Measurements from ENCODE around the gene MYT1.
"Not testable (repeated sequence)": the region's sequence is repeated elsewhere in the genome, so short reads cannot be mapped to it uniquely, and the experiment has no call there.

The MYT1 gene

GRCh38 chr20:64133951-64134407 lies 30.3 kb upstream of the MYT1 start:
- H3K4me3 Mint-ChIP-seq, result no peak overlapping the region
- no peaks in the 10 kb centered on the region for H3K9me3 Mint-ChIP-seq (ENCODE audit: low read depth)
- no peaks in the 10 kb centered on the region for H3K36me3 Mint-ChIP-seq
- H3K4me1 Mint-ChIP-seq (ENCODE audit: low read depth), result no peaks in the 10 kb centered on the region
- H3K27ac Mint-ChIP-seq, result no peak overlapping the region
- H3K27me3 Mint-ChIP-seq, result peaks cover 9% of the 10 kb centered on the region

- H3K36me3 Mint-ChIP-seq; H3K4me1 Mint-ChIP-seq (ENCODE audit: low read depth); H3K9me3 Mint-ChIP-seq (ENCODE audit: low read depth); H3K27me3 Mint-ChIP-seq; H3K4me3 Mint-ChIP-seq; H3K27ac Mint-ChIP-seq: not testable (repeated sequence)
Observed at GRCh38 chr20:64134744-64135143, 29.5 kb upstream of the MYT1 start.

GRCh38 chr20:64136004-64136710 lies 28.1 kb upstream of the MYT1 start:
- no peaks in the 10 kb centered on the region for H3K4me1 Mint-ChIP-seq (ENCODE audit: low read depth)

DNA sequence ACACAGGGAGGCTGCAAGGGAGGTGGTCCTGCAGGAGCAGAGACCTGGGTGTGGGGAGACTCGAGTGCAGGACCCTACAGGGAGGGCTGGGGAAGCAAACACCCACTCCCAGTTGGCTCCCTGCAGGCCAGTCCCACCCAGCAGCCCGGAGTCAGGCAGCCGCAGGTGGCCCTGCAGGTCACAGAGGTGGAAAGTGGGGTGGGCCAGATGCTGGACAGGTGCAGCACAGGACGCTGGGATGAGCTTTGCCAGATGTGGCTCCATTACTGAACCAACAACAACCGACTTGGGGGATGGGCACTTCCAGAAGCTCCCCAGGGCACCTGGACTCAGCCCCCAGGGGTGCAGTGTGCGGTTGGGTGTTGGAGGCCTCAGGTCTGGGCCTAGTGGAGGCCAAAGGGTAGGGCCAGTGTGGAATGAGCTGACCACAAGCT lies 26.6 kb upstream of the MYT1 start:
- Mint-ChIP-seq H3K36me3 (no peaks in the 10 kb centered on the region), H3K27ac (no peak overlapping the region), H3K4me3 (no peak overlapping the region), H3K4me1 (ENCODE audit: low read depth) (no peaks in the 10 kb centered on the region), H3K9me3 (ENCODE audit: low read depth) (no peaks in the 10 kb centered on the region), H3K27me3 (peaks cover 7% of the 10 kb centered on the region)

More at GRCh38 chr20:64136004-64136710, 28.1 kb upstream of the MYT1 start:
- H3K36me3 Mint-ChIP-seq, result no peaks in the 10 kb centered on the region
- H3K9me3 Mint-ChIP-seq (ENCODE audit: low read depth), result no peaks in the 10 kb centered on the region
- peaks cover 5% of the 10 kb centered on the region for H3K27me3 Mint-ChIP-seq
- H3K27ac Mint-ChIP-seq, result no peak overlapping the region
- no peak overlapping the region for H3K4me3 Mint-ChIP-seq

DNA sequence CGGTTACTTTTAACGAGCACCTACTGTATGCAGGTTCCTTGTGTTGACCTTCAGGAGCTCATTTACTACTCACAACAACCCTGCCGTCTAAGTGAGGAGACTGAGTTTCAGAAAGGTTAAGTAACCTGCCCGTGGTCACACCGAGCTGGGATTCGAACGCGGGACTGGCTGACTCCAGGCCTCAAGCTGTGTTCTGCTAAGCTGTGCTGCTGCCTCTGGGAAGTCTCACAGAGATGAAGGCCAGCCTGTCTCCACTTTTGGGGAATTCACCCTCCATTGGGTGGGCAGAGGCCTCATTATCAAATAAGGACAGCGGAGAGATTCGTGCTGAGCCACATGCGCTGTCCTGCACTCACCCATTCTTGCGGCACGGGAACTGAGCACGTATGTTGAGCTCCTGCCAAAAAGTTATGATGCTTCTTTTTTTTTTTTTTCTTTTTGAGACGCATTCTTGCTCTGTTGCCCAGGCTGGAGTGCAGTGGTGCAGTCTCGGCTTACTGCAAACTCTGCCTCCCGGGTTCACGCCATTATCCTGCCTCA lies 25.9 kb upstream of the MYT1 start:
- no peaks in the 10 kb centered on the region for H3K4me1 Mint-ChIP-seq (ENCODE audit: low read depth)
- no peak overlapping the region for H3K4me3 Mint-ChIP-seq
- no peaks in the 10 kb centered on the region for H3K36me3 Mint-ChIP-seq
- H3K9me3 Mint-ChIP-seq (ENCODE audit: low read depth), result no peaks in the 10 kb centered on the region
- no peak overlapping the region for H3K27ac Mint-ChIP-seq
- peaks cover 7% of the 10 kb centered on the region for H3K27me3 Mint-ChIP-seq

- Mint-ChIP-seq H3K27ac (no peak overlapping the region), H3K9me3 (ENCODE audit: low read depth) (peaks cover 3% of the 10 kb centered on the region)
Observed at GRCh38 chr20:64139199-64140060, 24.8 kb upstream of the MYT1 start.

GRCh38 chr20:64140061-64140931 lies 24.0 kb upstream of the MYT1 start:
- Mint-ChIP-seq H3K9me3 (ENCODE audit: low read depth) (peaks cover 5% of the 10 kb centered on the region), H3K36me3 (peaks cover 2% of the 10 kb centered on the region), H3K4me3 (no peak overlapping the region), H3K27ac (no peak overlapping the region), H3K4me1 (ENCODE audit: low read depth) (no peaks in the 10 kb centered on the region), H3K27me3 (peaks cover 8% of the 10 kb centered on the region)

More at GRCh38 chr20:64139199-64140060, 24.8 kb upstream of the MYT1 start:
- Mint-ChIP-seq H3K4me3 (no peak overlapping the region), H3K27me3 (peaks cover 8% of the 10 kb centered on the region), H3K36me3 (peaks cover 2% of the 10 kb centered on the region), H3K4me1 (ENCODE audit: low read depth) (no peaks in the 10 kb centered on the region)

GRCh38 chr20:64140956-64141355 lies 23.3 kb upstream of the MYT1 start:
- Mint-ChIP-seq H3K4me1 (ENCODE audit: low read depth) (no peaks in the 10 kb centered on the region), H3K36me3 (peaks cover 2% of the 10 kb centered on the region), H3K9me3 (ENCODE audit: low read depth) (peaks cover 5% of the 10 kb centered on the region), H3K4me3 (no peak overlapping the region), H3K27me3 (peaks cover 8% of the 10 kb centered on the region), H3K27ac (no peak overlapping the region)

GRCh38 chr20:64142590-64142989 lies 21.7 kb upstream of the MYT1 start:
- peaks cover 2% of the 10 kb centered on the region for H3K36me3 Mint-ChIP-seq
- H3K4me3 Mint-ChIP-seq, result no peak overlapping the region
- no peak overlapping the region for H3K27ac Mint-ChIP-seq
- no peaks in the 10 kb centered on the region for H3K4me1 Mint-ChIP-seq (ENCODE audit: low read depth)
- peaks cover 5% of the 10 kb centered on the region for H3K9me3 Mint-ChIP-seq (ENCODE audit: low read depth)
- H3K27me3 Mint-ChIP-seq, result peaks cover 8% of the 10 kb centered on the region

GRCh38 chr20:64143018-64143801 lies 21.0 kb upstream of the MYT1 start:
- no peaks in the 10 kb centered on the region for H3K4me1 Mint-ChIP-seq (ENCODE audit: low read depth)
- no peak overlapping the region for H3K4me3 Mint-ChIP-seq
- H3K27ac Mint-ChIP-seq, result no peak overlapping the region

DNA sequence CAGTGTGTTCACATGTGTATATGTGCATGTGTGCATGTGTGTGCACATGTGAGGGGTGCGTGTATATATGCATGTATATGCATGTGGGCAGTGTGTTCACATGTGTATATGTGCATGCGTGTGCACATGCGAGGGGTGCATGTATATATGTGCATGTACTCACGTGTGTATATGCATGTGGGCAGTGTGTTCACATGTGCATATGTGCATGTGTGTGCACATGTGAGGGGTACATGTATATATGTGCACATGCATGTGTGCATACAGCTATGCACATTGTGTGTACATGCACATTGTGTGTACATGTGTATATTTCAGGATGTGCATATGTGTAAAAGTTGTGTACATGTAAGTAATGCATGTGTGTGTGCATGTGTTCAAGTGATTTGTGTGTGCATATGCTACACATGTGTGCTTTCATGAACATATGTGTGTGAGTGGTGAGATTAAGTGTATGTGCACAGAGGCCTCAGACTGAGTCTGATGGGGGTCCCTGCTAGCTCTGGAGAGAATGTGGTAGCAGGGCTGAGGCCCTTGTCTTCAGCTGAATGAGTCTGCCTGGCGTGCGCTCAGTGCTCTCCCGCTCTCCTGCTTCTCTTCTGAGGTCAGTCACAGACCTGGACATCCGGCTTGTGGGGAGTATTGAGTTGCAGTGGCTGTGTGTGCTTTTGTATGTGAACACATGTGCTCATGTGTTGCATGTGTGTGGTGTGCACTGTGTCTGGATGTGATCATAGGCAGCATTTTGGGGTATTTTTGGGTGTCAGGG lies 19.9 kb upstream of the MYT1 start:
- H3K27me3 Mint-ChIP-seq, result peaks cover 8% of the 10 kb centered on the region
- H3K4me1 Mint-ChIP-seq (ENCODE audit: low read depth), result no peaks in the 10 kb centered on the region
- H3K9me3 Mint-ChIP-seq (ENCODE audit: low read depth), result peaks cover 5% of the 10 kb centered on the region
- no peak overlapping the region for H3K4me3 Mint-ChIP-seq
- H3K36me3 Mint-ChIP-seq, result peaks cover 2% of the 10 kb centered on the region
- H3K27ac Mint-ChIP-seq, result no peak overlapping the region

More at GRCh38 chr20:64143018-64143801, 21.0 kb upstream of the MYT1 start:
- peaks cover 2% of the 10 kb centered on the region for H3K36me3 Mint-ChIP-seq
- peaks cover 5% of the 10 kb centered on the region for H3K9me3 Mint-ChIP-seq (ENCODE audit: low read depth)
- peaks cover 8% of the 10 kb centered on the region for H3K27me3 Mint-ChIP-seq

- no peak overlapping the region for H3K4me3 Mint-ChIP-seq
- H3K27ac Mint-ChIP-seq, result no peak overlapping the region
- no peaks in the 10 kb centered on the region for H3K4me1 Mint-ChIP-seq (ENCODE audit: low read depth)
- peaks cover 8% of the 10 kb centered on the region for H3K27me3 Mint-ChIP-seq
- H3K36me3 Mint-ChIP-seq, result peaks cover 2% of the 10 kb centered on the region
- peaks cover 5% of the 10 kb centered on the region for H3K9me3 Mint-ChIP-seq (ENCODE audit: low read depth)
Observed at GRCh38 chr20:64145458-64146300, 18.6 kb upstream of the MYT1 start.

Measured in activated naive CD8-positive, alpha-beta T cell (primary cell).